Activated CD8-positive, alpha-beta T cell treated with anti-CD3 and anti-CD28 coated beads for 36 hours (primary cell): ENCODE results near the gene CAMK2N1. TPM values are rescaled to one million over a fixed set of nuclear protein-coding genes. Genes with fewer than 3 reads are reported as not detected.

Experiments used
- ATAC-seq: fragments of 200-7000 bp; cut with Tn5 transposase; one replicate; pipeline ENCODE4 v1.10.0; 2021; ENCODE audit warnings: mild to moderate bottlenecking, moderate library complexity
- CTCF ChIA-PET: fragments of 350-600 bp; sonication (Branson Sonifier 250); formaldehyde crosslinking; loops from one replicate; lab custom pipeline; 2021; ENCODE audit warnings: antibody characterized with exemption; lab: Charles Lee
- POLR2A ChIA-PET: fragments of 350-600 bp; sonication (Branson Sonifier 250); formaldehyde crosslinking; loops from one replicate; lab custom pipeline; 2021; ENCODE audit warnings: antibody characterized with exemption; lab: Charles Lee
- DNase-seq: peaks from one replicate; pipeline ENCODE4 v3.0.0-alpha.2; 2020
- H3K27ac Mint-ChIP-seq: one replicate; pipeline ENCODE4 v1.8.0; 2021; ENCODE audit warnings: mild to moderate bottlenecking, mixed read lengths
- H3K27me3 Mint-ChIP-seq: one replicate; pipeline ENCODE4 v1.8.0; 2021; ENCODE audit warnings: mixed read lengths
- H3K36me3 Mint-ChIP-seq: one replicate; pipeline ENCODE4 v1.8.0; 2021; ENCODE audit warnings: low read depth, mixed read lengths
- H3K4me1 Mint-ChIP-seq: one replicate; pipeline ENCODE4 v1.8.0; 2021; ENCODE audit warnings: low read depth, mixed read lengths
- H3K4me3 Mint-ChIP-seq: one replicate; pipeline ENCODE4 v1.8.0; 2021; ENCODE audit warnings: mild to moderate bottlenecking, moderate library complexity, mixed read lengths
- H3K9me3 Mint-ChIP-seq: one replicate; pipeline ENCODE4 v1.8.0; 2021; ENCODE audit warnings: mixed read lengths
- CTCF ChIP-seq: fragments of 200-600 bp; IDR thresholded peaks from one replicate; pipeline ENCODE4 v1.8.0; 2022; ENCODE audit warnings: antibody characterized with exemption, mild to moderate bottlenecking
- intact Hi-C: fragments of 100-400 bp; cut with micrococcal nuclease; formaldehyde crosslinking; loops from one replicate; pipeline ENCODE4 v1.10.0; 2022
- total RNA-seq, 2 experiments: library from RNA; stranded (reverse); gene quantifications; one replicate each; pipeline ENCODE4 v1.2.3, GENCODE V29; 2021

Gene CAMK2N1
- total RNA-seq, 2 experiments from 2014 or later, result 0.67 to 0.86 TPM

- DNase-seq (no peak), ATAC-seq (no peak)
- ChIA-PET POLR2A (interaction anchor here (0.7 kb wide), 1 partner anchor 8 kb away, joined by 3 read pairs; no protein-coding TSS in a partner anchor), CTCF (interaction anchor here (1.1 to 5.6 kb wide), 3 partner anchors 12 to 128 kb away, joined by 3 to 32 read pairs (median 5); partner anchors contain the start of gene PINK1)
- no peaks in the 10 kb centered on the region for H3K27me3 Mint-ChIP-seq
- TF ChIP-seq CTCF, result no peak
- no peak overlapping the region for H3K27ac Mint-ChIP-seq
- intact Hi-C loops, result no loop called here
- H3K4me3 Mint-ChIP-seq, result no peak overlapping the region
- H3K4me1 Mint-ChIP-seq, result peaks cover 24% of the 10 kb centered on the region
- H3K9me3 Mint-ChIP-seq, result no peaks in the 10 kb centered on the region
- H3K36me3 Mint-ChIP-seq, result peaks cover 9% of the 10 kb centered on the region
Observed at GRCh38 chr1:20505488-20505887, 19.5 kb upstream of the CAMK2N1 start.

- no peak overlapping the region for H3K27ac Mint-ChIP-seq
- no peak for TF ChIP-seq CTCF
- POLR2A ChIA-PET, result interaction anchor here (1.0 kb wide), 1 partner anchor 140 kb away, joined by 3 read pairs; no protein-coding TSS in a partner anchor
- ATAC-seq (no peak), DNase-seq (no peak)
- intact Hi-C loops, result no loop called here
- H3K36me3 Mint-ChIP-seq, result peaks cover 12% of the 10 kb centered on the region
- CTCF ChIA-PET, result no interaction called here
- no peaks in the 10 kb centered on the region for H3K9me3 Mint-ChIP-seq
- H3K27me3 Mint-ChIP-seq, result no peaks in the 10 kb centered on the region
- peaks cover 26% of the 10 kb centered on the region for H3K4me1 Mint-ChIP-seq
- no peak overlapping the region for H3K4me3 Mint-ChIP-seq
Observed at GRCh38 chr1:20500716-20501115, 14.7 kb upstream of the CAMK2N1 start.

GRCh38 chr1:20499718-20500117, 13.7 kb upstream of the CAMK2N1 start:
- no peaks in the 10 kb centered on the region for H3K27me3 Mint-ChIP-seq
- CTCF ChIA-PET, result no interaction called here

GRCh38 chr1:20499105-20499504, 13.1 kb upstream of the CAMK2N1 start:
- Mint-ChIP-seq H3K27ac (no peak overlapping the region), H3K9me3 (no peaks in the 10 kb centered on the region), H3K27me3 (no peaks in the 10 kb centered on the region), H3K36me3 (peaks cover 9% of the 10 kb centered on the region), H3K4me1 (peaks cover 24% of the 10 kb centered on the region), H3K4me3 (no peak overlapping the region)
- no peak for TF ChIP-seq CTCF
- CTCF ChIA-PET, result interaction anchor here (1.3 kb wide), 1 partner anchor 286 kb away, joined by 5 read pairs; no protein-coding TSS in a partner anchor
- POLR2A ChIA-PET, result no interaction called here
- intact Hi-C loops, result no loop called here
- DNase-seq (no peak), ATAC-seq (no peak)

More at GRCh38 chr1:20499718-20500117, 13.7 kb upstream of the CAMK2N1 start:
- intact Hi-C loops, result no loop called here
- POLR2A ChIA-PET, result interaction anchor here (0.9 to 1.0 kb wide), 2 partner anchors 9 to 141 kb away, joined by 3 read pairs; no protein-coding TSS in a partner anchor
- Mint-ChIP-seq H3K9me3 (no peaks in the 10 kb centered on the region), H3K36me3 (peaks cover 12% of the 10 kb centered on the region), H3K27ac (no peak overlapping the region), H3K4me1 (peaks cover 26% of the 10 kb centered on the region), H3K4me3 (no peak overlapping the region)
- no peak for TF ChIP-seq CTCF
- ATAC-seq, result no peak
- no peak for DNase-seq

- peaks cover 8% of the 10 kb centered on the region for H3K36me3 Mint-ChIP-seq
- CTCF ChIA-PET, result interaction anchor here (1.3 kb wide), 1 partner anchor 285 kb away, joined by 5 read pairs; no protein-coding TSS in a partner anchor
- ATAC-seq, result no peak
Observed at GRCh38 chr1:20498116-20498515, 12.1 kb upstream of the CAMK2N1 start.

More at GRCh38 chr1:20498116-20498515, 12.1 kb upstream of the CAMK2N1 start:
- no peak overlapping the region for H3K27ac Mint-ChIP-seq
- no peak for TF ChIP-seq CTCF
- POLR2A ChIA-PET, result no interaction called here
- H3K27me3 Mint-ChIP-seq, result peaks cover under 1% of the 10 kb centered on the region
- no peak for DNase-seq
- intact Hi-C loops, result no loop called here
- H3K4me1 Mint-ChIP-seq, result peaks cover 22% of the 10 kb centered on the region
- no peaks in the 10 kb centered on the region for H3K9me3 Mint-ChIP-seq
- no peak overlapping the region for H3K4me3 Mint-ChIP-seq
